Hippocampal formation (tissue), 2 donors: ENCODE results near the gene CIZ1.
A peak's percentile ranks its signal among the peaks of the same experiment; 100 is the strongest.
"Not testable (repeated sequence)": the region's sequence is repeated elsewhere in the genome, so short reads cannot be mapped to it uniquely, and the experiment has no call there.

Experiments used
- DNase-seq, 2 donors: peaks; one replicate each; lab custom pipeline; 2025; lab: John Stamatoyannopoulos, UW

CIZ1 gene

GRCh38 chr9:128145536-128145935, 45.8 kb downstream of the CIZ1 start:
- DNase-seq = no peak

DNA sequence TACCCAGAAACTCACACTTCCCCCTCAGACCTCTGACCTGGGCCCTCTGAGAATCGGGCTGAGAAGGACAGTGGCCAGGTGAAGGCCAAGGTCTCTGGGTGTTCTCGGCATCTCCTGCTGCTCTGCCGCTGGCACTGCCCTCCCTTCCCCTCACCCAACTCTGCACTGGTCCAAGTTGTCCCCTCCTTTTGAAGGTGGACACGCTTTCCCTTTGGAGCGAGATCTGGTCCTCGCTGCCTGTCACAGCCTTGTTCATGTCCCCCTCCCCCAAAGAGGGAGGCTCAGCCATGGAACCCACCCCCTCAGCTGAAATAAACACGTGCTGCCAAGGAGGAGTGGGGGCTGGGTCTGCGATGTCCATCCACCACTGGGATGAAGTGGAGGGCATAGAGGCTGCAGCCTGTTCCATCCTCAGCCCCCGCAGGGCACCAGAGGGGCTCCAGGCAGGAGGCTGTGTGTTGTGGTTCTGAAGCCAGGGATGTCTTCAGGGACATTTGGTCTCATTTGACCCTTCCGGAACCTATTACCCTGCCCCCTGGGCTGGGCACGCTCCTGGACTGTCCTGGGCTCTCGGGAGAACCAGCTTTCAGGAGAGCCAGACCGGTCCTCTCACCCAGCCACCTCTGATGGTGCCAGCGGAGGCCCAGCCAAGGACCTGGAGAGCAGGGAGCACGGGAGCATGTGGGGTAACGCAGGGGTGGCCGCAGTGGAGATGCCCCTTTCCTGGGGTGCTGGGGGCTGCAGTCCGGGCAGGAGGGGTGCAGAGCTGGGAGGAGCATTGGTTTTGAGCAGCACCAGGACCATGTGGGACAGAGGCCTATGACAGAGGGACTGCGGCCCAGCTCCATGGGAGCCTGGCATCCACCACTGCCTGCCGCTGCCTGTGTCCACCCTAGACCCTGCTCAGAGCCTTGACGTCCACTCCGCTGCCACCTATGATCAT, 46.9 kb downstream of the CIZ1 start:
- DNase-seq = no peak

DNA sequence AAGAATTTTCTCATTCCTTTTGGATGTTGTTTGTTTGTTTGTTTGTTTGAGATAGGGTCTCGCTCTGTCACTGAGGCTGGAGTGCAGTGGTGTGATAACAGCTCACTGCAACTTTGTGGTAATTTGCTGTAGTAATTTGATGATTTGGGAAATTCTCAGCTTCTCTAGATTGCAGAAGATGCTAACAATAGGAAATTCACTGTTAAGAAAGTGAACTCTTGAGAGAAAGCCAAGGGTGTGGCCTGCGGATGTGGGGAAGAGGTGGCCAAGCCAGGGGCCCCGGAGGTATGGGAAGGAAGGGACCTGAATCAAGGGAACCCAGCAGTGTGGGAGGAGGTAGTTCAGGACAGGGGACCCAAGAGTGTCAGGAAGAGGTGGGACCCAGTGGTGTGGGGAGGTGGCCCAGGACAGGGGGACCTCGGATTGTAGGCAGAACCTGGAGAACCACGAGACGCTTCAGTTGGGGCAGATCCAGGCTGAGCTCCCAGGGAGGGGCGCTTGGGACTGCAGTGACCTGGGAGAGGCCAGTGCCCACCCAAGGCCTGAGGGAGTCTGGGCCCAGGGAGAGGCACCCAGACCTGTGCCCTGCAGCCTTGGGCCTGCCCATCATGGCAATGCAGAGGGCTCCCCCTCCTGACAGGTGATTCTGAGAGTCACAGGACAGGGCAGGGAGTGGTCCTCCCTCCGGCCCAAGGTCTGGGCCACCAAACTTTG, 47.7 kb downstream of the CIZ1 start:
- DNase-seq = no peak

DNA sequence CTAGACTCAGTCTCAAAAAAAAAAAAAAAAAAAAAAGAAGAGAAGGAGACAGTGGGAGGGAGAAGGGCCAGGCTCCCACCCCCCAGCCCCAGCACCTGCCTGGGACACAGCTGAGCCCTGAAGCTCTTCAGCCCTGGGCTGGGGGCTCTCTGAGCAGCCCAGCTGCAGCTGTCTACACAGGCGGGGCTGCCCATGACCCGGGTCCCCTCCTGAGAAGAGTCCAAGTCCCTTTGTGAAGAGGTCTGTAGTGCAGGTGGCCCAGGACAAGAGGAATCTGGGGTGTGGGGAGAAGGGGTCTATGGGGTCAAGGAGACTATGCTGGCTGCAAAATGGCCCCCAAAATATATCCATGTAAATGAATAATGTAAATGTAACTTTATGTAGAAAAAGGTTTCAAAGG, 48.8 kb downstream of the CIZ1 start:
- DNase-seq = no peak

DNA sequence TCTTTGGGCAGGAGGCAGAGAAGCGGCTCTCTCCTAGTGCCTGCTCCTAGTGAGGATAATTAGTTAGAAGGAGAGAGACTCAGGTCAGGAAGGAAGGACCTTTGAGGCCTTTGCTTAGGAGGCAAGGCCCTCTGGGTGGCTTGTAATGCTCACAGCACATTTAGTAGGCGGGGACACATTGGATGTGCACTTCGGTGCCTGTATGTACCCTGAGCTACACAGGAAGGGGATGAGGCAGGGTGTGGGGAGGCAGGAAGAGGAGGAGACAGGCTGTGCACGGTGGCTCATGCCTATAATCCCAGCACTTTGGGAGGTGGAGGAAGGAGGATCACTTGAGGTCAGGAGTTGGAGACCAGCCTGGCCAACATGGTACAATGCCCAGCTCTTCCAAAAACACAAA, 49.3 kb downstream of the CIZ1 start:
- no peak for DNase-seq

- DNase-seq = no peak
These were observed 49.8 kb downstream of the CIZ1 start for GRCh38 chr9:128141604-128142003.

- no peak for DNase-seq
These were observed 51.8 kb downstream of the CIZ1 start for GRCh38 chr9:128139621-128140020.

DNA sequence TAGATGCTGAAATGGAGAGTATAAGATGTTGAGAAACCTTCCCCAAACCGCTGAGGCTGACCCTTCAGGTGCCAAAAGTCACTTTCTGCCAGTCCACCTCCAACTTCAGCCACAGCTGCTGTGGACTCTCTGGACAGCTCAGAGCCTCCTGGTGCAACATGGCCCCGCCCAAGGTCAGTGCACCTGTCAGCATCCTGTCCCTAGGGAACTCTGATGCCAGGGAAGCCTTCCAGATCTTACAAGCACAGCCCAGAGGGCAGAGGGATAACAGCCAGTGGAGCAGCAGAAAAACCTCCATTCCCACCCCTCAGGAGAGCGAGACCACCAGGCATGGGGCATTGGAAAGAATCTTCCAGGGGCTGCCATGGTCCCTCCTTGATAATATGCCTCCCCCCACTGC, 53.4 kb downstream of the CIZ1 start:
- DNase-seq = no peak

- DNase-seq = no peak
These were observed 54.3 kb downstream of the CIZ1 start for GRCh38 chr9:128136816-128137793.

DNA sequence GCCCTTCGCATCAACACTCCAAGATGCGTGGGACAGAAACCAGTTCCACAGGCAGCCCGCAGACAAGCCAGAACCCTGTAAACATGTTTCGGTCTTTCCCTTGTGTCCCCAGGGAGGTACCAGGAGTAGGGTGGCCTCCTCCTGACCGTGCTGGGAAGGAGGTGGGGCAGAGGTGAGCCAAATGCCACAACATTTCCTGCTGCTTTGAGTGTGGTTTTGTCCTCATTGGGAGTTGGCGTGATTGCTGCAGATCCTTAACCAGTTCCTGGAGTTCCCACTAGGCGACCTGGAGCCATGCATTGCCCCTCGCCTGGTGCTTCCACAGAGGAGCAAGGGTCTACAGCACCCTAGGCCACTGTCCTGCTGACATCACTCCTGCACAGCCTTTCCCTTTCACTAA, 55.8 kb downstream of the CIZ1 start:
- DNase-seq = not testable (repeated sequence)

DNA sequence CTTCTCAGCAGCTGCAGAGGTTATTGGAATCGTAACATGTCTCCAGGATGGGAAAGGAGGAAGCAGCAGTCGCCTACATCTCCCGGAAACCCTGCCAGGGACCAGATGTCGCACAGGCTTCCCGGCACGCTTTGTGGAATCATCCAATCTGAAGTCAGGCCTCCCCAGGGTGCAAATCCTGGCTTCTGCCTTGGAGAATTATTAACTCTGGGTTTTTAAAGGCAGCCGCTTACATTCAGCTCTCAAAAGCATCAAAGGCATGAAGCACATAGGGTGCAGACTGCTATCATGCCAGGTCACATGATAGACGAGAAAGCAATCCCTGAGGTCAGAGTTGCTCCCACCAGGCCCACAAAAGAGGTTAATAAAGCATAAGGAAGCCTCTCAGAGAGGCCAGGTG, 59.2 kb downstream of the CIZ1 start:
- DNase-seq = not testable (repeated sequence)

GRCh38 chr9:128131346-128131745, 60.0 kb downstream of the CIZ1 start:
- DNase-seq = not testable (repeated sequence)

- not testable (repeated sequence) for DNase-seq
These were observed 60.7 kb downstream of the CIZ1 start for GRCh38 chr9:128130651-128131050.

GRCh38 chr9:128129976-128130590, 61.3 kb downstream of the CIZ1 start:
- DNase-seq = not testable (repeated sequence)

DNA sequence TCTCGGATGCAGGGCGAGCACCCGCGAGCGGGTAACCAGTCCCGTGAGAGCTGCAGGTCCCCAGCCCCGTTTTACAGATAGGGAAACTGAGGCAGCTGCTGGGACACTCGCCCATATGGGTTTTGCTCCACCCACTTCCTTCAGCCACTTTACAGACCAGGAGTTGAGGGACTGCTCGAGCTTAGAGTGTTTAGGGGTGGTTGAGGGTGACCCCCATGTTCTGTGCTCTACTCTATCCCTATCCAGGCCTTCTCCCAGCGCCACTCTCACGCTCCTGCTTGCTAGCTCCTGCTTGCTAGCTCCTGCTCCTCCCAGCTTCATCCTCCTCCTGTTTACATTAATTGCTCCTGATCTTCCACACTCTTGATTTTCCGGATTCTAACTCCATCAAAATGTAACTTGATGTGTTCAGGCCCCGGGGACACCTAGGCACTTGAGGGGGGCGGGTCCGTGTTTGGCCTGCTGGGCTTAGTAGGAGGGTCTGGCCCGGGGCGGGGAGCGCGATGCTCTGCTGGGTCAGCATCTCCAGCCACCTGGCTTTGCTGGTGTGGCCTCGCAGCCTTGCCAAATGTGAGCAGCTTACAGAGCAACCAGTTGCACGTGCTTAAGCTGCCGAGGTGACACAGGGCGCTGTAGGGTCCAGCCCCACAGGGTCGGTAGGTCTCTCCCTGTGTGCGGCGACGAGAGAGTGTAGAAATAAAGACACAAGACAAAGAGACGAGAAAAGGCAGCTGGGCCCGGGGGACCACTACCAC, 62.4 kb downstream of the CIZ1 start:
- no peak for DNase-seq

DNA sequence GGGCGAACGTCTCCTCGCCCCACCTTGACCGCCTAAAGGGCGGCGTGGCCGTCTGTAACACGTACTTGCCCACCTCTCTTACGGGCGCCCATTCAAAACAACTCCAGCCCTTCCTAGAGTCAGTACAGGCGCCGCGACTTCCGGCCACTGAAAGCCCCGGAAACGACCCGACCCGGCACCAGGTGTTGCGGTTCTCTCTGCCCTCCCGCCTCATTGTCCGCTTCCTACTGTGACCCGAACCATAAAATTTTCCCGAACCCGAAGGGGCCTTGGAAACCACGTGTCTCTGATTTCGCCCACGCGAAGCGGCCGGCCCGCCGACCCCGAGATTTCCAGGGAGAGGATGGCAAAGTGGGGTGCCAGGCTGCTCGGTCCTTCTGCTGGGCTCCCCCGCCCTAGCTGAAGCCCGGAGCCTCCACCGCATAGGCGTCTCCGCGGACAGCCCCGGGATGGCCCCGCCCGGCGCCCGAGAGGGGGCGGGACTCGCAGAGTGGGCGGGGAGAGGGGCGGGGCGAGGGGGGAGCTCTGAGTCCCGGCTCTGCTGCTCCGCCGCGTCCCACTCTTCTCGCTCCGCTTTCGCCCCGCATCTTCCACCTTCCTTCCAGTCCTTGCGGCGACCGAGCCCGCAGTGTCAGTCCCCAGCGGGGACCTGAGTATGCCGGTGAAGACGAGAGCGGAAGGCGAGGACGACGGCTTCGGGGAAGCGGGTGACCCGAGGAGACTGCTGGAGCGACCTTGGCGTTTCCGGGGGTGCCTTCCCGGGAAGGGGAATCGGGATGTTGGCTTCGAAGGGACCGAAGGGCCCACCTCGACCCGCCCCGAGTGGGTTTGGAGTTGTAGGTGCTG, 63.2 kb downstream of the CIZ1 start:
- peak; percentile 91 to 92 for DNase-seq

- DNase-seq = peak; percentile 77 to 78
These were observed 63.8 kb downstream of the CIZ1 start, which contains the start of gene PTGES2 for GRCh38 chr9:128127568-128127989. Gene PTGES2, minus strand, starts transcription at chr9:128127729. Its CDS starts 12 bp downstream, at chr9:128127717.

DNA sequence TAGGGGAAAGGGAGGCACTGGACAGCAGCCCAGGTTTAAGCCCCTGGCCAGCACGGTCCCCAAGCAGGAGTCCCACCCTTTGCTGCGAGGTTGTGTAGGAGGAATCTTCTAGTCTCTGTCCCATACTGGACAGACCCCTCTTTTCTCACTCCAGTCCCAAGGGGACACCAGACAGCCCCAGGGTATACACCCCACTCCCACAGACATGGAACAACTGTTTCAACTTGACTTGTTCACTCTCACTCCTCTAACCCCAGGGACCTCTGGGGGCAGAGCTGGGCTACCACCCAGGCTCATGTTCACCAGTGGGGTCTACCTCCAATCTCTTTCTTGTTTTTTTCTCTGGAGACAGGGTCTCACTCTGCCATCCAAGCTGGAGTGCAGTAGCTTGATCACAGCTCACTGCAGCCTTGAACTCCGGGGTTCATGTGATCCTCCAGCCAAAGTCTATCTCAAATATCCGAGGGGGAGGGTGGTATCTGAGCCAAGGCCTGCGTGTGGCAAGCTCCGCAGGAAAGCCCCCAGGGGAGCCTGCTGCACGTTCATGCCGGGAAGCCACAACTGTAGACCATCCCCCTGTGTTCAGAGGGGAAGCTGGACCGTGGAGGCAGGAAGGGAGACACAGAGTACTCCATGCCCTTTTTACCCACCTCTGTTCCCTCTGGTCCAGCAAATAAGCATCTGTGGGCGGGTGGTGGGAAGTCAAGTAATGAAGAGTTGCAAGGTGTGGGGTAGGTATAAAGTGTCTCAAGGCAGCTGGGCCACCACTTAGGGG, 65.6 kb downstream of the CIZ1 start:
- no peak for DNase-seq
